ENCODE measurements around the gene CAPZB.
A peak's percentile ranks its signal among the peaks of the same experiment; 100 is the strongest.

CAPZB gene

GRCh38 chr1:19407494-19408096, 77.7 kb downstream of the CAPZB start:
- no peak for DNase-seq (ENCODE audit: low read depth, low spot score)
- Histone ChIP-seq H3K36me3 (ENCODE audit: insufficient read depth, low read length) (no peaks in the 10 kb centered on the region), H3K4me3 (no peak overlapping the region), H3K27ac (no peak overlapping the region), H3K9me3 (ENCODE audit: low read depth, low read length) (no peaks in the 10 kb centered on the region), H3K9ac (ENCODE audit: insufficient read length) (no peak overlapping the region)
- no peak for TF ChIP-seq EZH2 (IDR thresholded peaks at IDR 0.05)
- no peak for TF ChIP-seq FOXP2 (optimal IDR thresholded peaks at IDR 0.05; ENCODE audit: control extremely low read depth, extremely low read length, insufficient read depth)
- TF ChIP-seq POLR2AphosphoS5 (IDR thresholded peaks at IDR 0.05; ENCODE audit: borderline replicate concordance, low read depth, low read length), result no peak

GRCh38 chr1:19406680-19407079, 78.7 kb downstream of the CAPZB start:
- DNase-seq (ENCODE audit: low read depth, low spot score), result no peak
- Histone ChIP-seq H3K36me3 (ENCODE audit: insufficient read depth, low read length) (no peaks in the 10 kb centered on the region), H3K4me3 (no peak overlapping the region), H3K9ac (ENCODE audit: insufficient read length) (no peak overlapping the region), H3K9me3 (ENCODE audit: low read depth, low read length) (no peaks in the 10 kb centered on the region), H3K27ac (no peak overlapping the region)
- no peak for TF ChIP-seq FOXP2 (optimal IDR thresholded peaks at IDR 0.05; ENCODE audit: control extremely low read depth, extremely low read length, insufficient read depth)
- no peak for TF ChIP-seq POLR2AphosphoS5 (IDR thresholded peaks at IDR 0.05; ENCODE audit: borderline replicate concordance, low read depth, low read length)
- TF ChIP-seq EZH2 (IDR thresholded peaks at IDR 0.05), result no peak

DNA sequence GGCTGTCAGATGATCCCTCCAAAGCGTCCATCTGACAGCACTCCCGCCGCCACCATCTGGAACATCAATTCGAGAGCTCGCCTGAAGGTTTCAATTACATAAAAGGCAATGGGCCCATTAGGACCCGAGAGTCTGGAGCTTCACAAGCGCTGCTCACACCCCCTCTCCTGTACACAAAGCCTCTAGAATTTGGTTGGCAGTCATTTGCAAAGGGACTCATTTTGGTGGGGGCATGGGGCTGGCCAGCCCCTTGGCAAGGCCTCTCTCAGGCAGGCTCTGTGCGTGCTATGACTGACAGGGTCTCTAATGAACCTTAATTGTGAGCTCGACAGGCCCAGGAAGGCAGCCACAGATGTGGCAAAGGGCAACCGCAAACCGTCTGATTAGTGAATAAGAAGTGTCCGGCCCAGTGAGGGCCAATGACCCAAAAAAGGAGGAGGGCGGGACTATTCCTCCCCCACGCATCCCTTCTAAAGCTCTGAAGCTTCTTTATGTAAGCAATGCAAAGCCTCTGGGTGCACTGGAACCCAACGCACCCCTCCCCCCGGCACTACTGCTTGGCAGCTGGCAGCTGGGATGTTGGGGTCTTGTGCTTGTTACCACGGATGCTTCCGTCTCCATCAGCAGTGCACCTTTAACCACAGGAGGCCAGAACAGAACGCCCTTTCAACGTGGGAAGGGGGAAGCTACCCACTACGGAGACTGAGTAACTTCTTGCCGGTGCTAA, 79.4 kb downstream of the CAPZB start:
- TF ChIP-seq EZH2 (IDR thresholded peaks at IDR 0.05) (no peak), POLR2AphosphoS5 (IDR thresholded peaks at IDR 0.05; ENCODE audit: borderline replicate concordance, low read depth, low read length) (no peak), FOXP2 (optimal IDR thresholded peaks at IDR 0.05; ENCODE audit: control extremely low read depth, extremely low read length, insufficient read depth) (no peak)
- H3K9me3 ChIP-seq (ENCODE audit: low read depth, low read length), result no peaks in the 10 kb centered on the region
- H3K9ac ChIP-seq (ENCODE audit: insufficient read length), result no peak overlapping the region
- no peak overlapping the region for H3K4me3 ChIP-seq
- 0 out of 2 replicates have a peak overlapping the region, but pooled peaks have one; percentile 6 for H3K27ac ChIP-seq
- no peak for DNase-seq (ENCODE audit: low read depth, low spot score)
- H3K36me3 ChIP-seq (ENCODE audit: insufficient read depth, low read length), result no peaks in the 10 kb centered on the region

DNA sequence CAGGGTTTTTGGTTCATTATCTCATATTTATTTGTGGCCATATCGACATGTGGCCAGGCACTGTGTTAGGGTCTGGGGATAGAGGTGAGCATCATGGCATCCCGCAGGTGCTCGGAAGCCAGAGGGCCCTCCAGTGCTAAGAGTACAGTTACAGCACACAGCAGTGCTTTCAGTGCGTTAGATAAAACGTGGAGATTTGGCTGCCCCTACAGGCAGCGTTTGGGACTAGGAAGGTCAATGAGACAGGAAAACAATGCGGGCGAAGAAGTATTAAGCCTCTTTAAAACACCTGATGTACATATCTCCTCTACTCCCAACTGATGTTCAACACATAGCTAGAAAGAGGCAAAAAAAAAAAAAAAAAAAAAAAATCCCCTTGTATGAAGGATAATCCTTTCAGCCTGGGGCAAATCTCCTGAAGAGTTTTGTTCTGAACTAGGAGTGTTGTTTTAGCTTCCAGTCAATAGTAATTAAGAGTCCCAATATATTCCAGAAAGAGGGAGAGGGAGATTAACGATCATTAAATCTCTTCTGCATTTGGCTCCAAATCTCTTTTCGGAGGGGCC, 80.1 kb downstream of the CAPZB start:
- Histone ChIP-seq H3K27ac (0 out of 2 replicates have a peak overlapping the region, but pooled peaks have one; percentile 6), H3K9ac (ENCODE audit: insufficient read length) (no peak overlapping the region), H3K36me3 (ENCODE audit: insufficient read depth, low read length) (no peaks in the 10 kb centered on the region), H3K4me3 (no peak overlapping the region), H3K9me3 (ENCODE audit: low read depth, low read length) (no peaks in the 10 kb centered on the region)
- no peak for DNase-seq (ENCODE audit: low read depth, low spot score)
- no peak for TF ChIP-seq POLR2AphosphoS5 (IDR thresholded peaks at IDR 0.05; ENCODE audit: borderline replicate concordance, low read depth, low read length)
- TF ChIP-seq FOXP2 (optimal IDR thresholded peaks at IDR 0.05; ENCODE audit: control extremely low read depth, extremely low read length, insufficient read depth), result no peak
- no peak for TF ChIP-seq EZH2 (IDR thresholded peaks at IDR 0.05)

DNA sequence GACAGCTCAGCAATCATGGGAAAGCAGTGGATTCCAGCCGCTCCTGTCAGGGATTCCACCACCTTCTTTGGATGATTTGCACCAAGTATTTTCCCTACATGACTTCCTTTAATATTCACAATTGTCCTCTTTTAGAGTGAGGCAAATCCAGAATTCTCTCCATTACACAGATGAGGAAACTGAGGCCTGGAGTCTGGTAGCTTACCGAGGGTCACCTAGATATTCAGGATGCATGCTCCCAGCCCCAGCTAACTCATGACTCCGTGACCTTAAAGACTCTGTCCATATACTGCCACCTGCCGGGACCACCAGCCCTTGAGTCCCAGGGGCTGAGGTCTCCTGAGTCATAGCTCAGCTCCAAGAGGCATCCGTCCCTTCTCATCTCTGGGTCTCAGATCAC, 80.6 kb downstream of the CAPZB start:
- Histone ChIP-seq H3K9ac (ENCODE audit: insufficient read length) (no peak overlapping the region), H3K36me3 (ENCODE audit: insufficient read depth, low read length) (no peaks in the 10 kb centered on the region), H3K27ac (no peak overlapping the region), H3K4me3 (no peak overlapping the region), H3K9me3 (ENCODE audit: low read depth, low read length) (no peaks in the 10 kb centered on the region)
- TF ChIP-seq FOXP2 (optimal IDR thresholded peaks at IDR 0.05; ENCODE audit: control extremely low read depth, extremely low read length, insufficient read depth) (no peak), POLR2AphosphoS5 (IDR thresholded peaks at IDR 0.05; ENCODE audit: borderline replicate concordance, low read depth, low read length) (no peak), EZH2 (IDR thresholded peaks at IDR 0.05) (no peak)
- DNase-seq (ENCODE audit: low read depth, low spot score), result no peak

DNA sequence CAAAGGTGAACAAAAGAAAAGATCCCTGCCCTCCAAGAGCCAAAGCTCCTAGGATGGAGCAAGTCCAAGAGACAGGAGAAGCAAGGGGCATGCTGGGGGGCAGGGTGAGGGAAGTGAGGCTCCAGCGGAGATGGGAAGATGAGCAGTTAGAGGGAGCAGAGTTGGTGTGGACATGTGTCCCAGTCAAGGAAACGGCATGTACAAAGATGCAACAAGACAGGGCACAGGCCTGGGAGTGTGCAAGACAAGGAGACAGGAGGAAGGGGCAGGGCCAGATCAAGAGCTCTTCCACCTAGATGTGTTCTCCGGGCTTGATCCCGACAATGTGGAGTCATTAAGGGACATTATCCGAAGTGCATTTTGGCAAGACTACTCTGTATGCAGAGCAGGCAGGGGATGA, 82.1 kb downstream of the CAPZB start:
- no peak overlapping the region for H3K27ac ChIP-seq
- H3K9me3 ChIP-seq (ENCODE audit: low read depth, low read length), result no peaks in the 10 kb centered on the region
- no peaks in the 10 kb centered on the region for H3K36me3 ChIP-seq (ENCODE audit: insufficient read depth, low read length)
- no peak for TF ChIP-seq POLR2AphosphoS5 (IDR thresholded peaks at IDR 0.05; ENCODE audit: borderline replicate concordance, low read depth, low read length)
- no peak for TF ChIP-seq FOXP2 (optimal IDR thresholded peaks at IDR 0.05; ENCODE audit: control extremely low read depth, extremely low read length, insufficient read depth)
- no peak for TF ChIP-seq EZH2 (IDR thresholded peaks at IDR 0.05)
- no peak overlapping the region for H3K4me3 ChIP-seq
- no peak overlapping the region for H3K9ac ChIP-seq (ENCODE audit: insufficient read length)
- DNase-seq (ENCODE audit: low read depth, low spot score), result no peak

- H3K9me3 ChIP-seq (ENCODE audit: low read depth, low read length), result no peaks in the 10 kb centered on the region
- H3K4me3 ChIP-seq, result peak overlapping the region; percentile 44; the same call in 1 of the 2 replicates
- peak overlapping the region; percentile 30; the same call in 1 of the 2 replicates for H3K27ac ChIP-seq
- H3K36me3 ChIP-seq (ENCODE audit: insufficient read depth, low read length), result no peaks in the 10 kb centered on the region
- no peak for DNase-seq (ENCODE audit: low read depth, low spot score)
- TF ChIP-seq POLR2AphosphoS5 (IDR thresholded peaks at IDR 0.05; ENCODE audit: borderline replicate concordance, low read depth, low read length) (no peak), EZH2 (IDR thresholded peaks at IDR 0.05) (no peak), FOXP2 (optimal IDR thresholded peaks at IDR 0.05; ENCODE audit: control extremely low read depth, extremely low read length, insufficient read depth) (no peak)
- H3K9ac ChIP-seq (ENCODE audit: insufficient read length), result no peak overlapping the region
These were observed 83.1 kb downstream of the CAPZB start for GRCh38 chr1:19402031-19402813.

GRCh38 chr1:19401535-19401889, 83.8 kb downstream of the CAPZB start:
- H3K9ac ChIP-seq (ENCODE audit: insufficient read length), result no peak overlapping the region
- no peak for TF ChIP-seq POLR2AphosphoS5 (IDR thresholded peaks at IDR 0.05; ENCODE audit: borderline replicate concordance, low read depth, low read length)
- H3K4me3 ChIP-seq, result peak overlapping the region; percentile 44; the same call in 1 of the 2 replicates
- H3K9me3 ChIP-seq (ENCODE audit: low read depth, low read length), result no peaks in the 10 kb centered on the region
- H3K36me3 ChIP-seq (ENCODE audit: insufficient read depth, low read length), result no peaks in the 10 kb centered on the region
- peak overlapping the region; percentile 30 for H3K27ac ChIP-seq
- no peak for DNase-seq (ENCODE audit: low read depth, low spot score)

Measured in SK-N-MC (cell line).